HG03196 (cell line): ENCODE data around the gene PPRC1.

Source experiments
- ATAC-seq: cut with Tn5 transposase; IDR thresholded peaks from one replicate; pipeline ENCODE4 v1.9.1; 2021; ENCODE audit not compliant: unreplicated experiment

PPRC1 gene, protein sequence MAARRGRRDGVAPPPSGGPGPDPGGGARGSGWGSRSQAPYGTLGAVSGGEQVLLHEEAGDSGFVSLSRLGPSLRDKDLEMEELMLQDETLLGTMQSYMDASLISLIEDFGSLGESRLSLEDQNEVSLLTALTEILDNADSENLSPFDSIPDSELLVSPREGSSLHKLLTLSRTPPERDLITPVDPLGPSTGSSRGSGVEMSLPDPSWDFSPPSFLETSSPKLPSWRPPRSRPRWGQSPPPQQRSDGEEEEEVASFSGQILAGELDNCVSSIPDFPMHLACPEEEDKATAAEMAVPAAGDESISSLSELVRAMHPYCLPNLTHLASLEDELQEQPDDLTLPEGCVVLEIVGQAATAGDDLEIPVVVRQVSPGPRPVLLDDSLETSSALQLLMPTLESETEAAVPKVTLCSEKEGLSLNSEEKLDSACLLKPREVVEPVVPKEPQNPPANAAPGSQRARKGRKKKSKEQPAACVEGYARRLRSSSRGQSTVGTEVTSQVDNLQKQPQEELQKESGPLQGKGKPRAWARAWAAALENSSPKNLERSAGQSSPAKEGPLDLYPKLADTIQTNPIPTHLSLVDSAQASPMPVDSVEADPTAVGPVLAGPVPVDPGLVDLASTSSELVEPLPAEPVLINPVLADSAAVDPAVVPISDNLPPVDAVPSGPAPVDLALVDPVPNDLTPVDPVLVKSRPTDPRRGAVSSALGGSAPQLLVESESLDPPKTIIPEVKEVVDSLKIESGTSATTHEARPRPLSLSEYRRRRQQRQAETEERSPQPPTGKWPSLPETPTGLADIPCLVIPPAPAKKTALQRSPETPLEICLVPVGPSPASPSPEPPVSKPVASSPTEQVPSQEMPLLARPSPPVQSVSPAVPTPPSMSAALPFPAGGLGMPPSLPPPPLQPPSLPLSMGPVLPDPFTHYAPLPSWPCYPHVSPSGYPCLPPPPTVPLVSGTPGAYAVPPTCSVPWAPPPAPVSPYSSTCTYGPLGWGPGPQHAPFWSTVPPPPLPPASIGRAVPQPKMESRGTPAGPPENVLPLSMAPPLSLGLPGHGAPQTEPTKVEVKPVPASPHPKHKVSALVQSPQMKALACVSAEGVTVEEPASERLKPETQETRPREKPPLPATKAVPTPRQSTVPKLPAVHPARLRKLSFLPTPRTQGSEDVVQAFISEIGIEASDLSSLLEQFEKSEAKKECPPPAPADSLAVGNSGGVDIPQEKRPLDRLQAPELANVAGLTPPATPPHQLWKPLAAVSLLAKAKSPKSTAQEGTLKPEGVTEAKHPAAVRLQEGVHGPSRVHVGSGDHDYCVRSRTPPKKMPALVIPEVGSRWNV (N-terminal part only)

DNA sequence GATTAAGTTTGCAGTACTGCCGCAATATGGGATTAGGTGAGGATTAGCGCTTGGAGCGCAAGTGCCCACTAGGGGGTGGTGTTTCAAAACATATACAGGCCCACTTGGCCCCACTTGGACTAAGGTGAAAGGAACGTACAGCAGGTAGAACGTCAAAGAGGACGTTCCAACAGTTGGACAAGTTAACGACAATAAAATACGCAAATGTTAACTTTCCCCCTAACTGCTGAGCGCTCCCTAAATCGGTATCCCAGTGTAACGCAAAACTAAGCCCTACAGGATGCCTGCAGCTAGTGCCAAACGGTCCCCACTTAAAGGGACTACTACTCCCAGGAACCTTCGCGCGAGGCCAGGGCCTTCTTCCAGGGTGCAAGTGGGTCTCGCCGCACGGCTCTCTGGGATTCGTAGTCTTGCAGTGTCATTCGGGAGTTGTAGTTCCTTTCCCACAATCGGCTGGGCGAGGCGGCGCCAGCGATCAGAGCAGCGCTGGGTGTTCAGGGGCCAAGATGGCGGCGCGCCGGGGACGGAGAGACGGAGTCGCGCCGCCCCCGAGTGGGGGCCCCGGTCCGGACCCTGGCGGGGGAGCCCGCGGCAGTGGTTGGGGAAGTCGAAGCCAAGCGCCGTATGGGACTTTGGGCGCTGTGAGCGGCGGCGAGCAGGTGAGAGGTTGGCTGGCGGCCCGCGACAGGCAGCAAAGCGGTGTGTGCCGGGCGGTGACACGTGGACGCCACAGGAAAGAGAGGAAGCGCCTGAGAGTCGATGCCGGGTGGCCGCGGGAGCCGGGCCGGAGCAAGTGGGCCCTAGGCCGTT, at the start of gene PPRC1:
Gene PPRC1 (plus strand): TSS at position 478 of the 810 bp plus-strand sequence. CDS start 29 bp downstream, at position 507.
- ATAC-seq = peak; percentile 91

DNA sequence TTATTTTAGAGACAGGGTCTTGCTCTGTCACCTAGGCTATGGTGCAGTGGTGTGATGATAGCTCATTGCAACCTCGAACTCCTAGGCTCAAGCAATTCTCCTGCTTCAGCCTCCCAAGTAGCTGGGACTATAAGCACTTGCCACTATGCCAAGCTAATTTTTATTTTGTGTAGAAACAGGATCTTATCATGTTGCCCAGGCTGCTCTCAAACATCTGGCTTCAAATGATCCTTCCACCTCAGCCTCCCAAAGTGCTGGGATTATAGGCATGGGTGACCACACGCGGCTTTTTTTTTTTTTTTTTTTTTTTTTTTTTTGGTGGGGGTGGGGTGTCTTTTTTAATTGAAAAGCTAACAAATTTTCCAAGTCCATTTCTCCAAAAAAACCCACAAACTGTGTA, 49.3 kb upstream of the PPRC1 start:
- no peak for ATAC-seq

DNA sequence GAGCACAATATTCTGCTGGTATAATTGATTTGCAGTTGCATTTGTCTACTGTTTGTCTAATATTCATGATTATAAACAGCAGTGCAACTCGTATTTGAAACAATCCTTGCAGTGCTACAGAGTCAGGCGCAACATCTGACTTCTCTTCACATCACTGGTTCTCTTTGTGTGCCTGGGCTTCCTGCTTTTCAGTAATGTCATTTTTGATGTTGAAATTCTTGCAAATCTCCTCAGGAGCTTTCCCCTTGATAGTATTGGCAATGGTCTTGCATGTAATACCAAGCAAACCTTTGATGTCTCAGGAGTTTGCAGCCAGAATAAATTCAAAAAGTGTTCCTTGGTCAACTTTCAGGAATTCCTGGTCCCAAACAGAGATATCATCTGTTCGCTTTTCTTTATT, 47.5 kb upstream of the PPRC1 start:
- no peak for ATAC-seq

DNA sequence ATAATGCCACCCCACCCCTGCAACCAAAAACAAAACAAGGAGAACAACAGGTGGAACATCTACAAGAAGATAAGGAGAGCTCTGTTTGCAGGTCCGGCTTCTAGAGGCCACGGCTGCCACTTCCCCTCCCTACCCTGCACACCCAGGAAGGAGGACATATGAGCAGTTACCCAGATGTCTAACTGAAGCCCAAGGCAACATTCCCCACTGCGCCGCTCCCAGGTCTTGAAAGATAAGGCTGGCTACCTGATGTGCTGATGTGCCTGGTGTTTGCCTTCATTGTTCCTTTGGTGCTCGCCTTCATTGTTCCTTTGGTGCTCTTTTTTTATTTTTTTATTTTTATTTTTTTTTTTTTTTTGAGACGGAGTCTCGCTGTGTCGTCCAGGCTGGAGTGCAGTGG, 46.6 kb upstream of the PPRC1 start:
- ATAC-seq = no peak

DNA sequence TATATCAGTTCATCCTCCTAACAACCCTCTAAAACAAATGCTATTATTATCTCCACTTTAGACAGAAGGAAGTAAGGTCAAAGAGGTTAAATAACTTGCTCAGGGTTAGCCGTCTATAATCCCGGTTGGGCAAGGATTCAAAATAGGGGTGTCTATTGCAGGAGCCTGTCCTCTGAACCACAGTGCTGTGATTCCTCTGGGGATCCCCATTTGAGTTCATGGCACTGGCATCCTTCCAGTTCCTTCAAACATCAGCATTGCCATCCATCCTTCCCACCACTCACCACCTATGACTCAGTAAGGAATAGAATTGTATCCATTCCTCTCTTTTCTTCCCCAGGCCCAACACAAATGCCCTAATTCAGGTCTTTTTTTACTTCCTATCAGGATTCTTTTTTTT, 42.1 kb upstream of the PPRC1 start:
- ATAC-seq = no peak

DNA sequence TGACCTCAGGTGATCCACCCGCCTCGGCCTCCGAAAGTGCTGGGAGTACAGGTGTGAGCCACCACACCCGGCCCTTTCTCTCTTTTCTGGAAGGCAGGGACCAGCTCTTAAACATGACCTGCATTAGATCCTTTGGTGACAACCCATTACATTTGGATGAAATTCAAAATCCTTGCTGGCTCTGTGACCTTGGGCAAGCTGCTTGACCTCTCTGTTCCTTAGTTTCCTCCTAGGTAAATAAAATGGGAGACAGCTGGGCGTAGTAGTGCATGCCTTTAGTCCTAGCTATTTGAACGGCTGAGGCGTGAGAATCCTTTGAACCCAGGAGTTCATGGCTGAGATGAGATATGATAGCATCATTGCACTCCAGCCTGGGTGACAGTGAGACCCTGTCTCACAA, 36.4 kb upstream of the PPRC1 start:
- no peak for ATAC-seq

DNA sequence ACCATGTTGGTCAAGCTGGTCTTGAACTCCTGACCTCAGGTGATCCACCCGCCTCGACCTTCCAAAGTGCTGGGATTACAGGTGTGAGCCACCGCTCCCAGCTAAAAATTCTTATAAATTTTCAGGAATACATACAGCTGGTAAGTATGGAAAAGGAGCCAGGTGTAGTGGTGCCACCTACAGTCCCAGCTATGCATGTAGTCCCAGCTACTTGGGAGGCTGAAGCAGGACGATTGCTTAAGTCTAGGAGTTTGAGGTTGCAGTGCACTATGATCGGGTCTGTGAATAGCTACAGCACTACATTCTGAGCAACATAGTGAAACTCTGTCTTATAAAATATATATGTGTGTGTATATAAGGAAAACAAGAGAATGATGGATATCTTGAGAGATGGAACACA, 31.7 kb upstream of the PPRC1 start:
- ATAC-seq = no peak

DNA sequence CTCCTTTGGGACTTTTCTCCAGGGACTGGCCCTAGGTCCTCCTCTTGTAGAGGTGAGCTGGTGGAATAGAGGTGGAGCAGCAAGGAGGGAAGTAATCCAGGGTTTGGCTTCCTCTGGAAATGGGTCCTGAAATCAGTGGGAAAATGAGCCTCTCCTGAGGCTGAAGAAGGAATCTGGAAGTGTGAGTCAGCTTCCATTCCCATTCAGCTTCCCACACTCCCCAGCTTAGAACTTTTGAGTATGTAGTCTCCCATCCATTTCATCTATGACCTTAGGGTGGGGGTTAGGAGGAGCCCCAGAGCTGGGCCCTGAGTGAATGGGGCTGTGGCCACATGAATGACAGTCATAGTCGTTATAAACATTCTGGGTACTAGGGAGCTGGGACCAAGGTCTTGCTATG, 30.4 kb upstream of the PPRC1 start:
- ATAC-seq = no peak

DNA sequence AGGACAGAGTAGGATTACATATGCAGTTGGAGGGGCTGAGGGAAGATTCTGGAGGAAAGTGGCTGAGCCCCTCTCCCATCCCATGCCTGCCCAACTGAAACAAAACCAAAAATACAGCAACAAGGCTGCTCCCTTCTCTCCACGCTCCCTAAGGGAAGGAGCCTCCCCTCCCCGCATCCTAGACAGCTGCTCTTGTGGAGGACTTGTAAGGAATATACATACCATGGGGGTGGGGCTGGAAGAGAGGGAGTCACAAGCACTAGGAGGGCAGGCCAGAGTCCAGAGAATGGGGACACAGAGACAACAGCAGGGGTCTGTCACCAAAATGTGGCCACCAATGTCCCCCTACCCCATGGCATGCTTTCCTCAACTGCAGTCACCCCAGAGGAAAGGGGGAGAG, 25.8 kb upstream of the PPRC1 start:
- no peak for ATAC-seq

DNA sequence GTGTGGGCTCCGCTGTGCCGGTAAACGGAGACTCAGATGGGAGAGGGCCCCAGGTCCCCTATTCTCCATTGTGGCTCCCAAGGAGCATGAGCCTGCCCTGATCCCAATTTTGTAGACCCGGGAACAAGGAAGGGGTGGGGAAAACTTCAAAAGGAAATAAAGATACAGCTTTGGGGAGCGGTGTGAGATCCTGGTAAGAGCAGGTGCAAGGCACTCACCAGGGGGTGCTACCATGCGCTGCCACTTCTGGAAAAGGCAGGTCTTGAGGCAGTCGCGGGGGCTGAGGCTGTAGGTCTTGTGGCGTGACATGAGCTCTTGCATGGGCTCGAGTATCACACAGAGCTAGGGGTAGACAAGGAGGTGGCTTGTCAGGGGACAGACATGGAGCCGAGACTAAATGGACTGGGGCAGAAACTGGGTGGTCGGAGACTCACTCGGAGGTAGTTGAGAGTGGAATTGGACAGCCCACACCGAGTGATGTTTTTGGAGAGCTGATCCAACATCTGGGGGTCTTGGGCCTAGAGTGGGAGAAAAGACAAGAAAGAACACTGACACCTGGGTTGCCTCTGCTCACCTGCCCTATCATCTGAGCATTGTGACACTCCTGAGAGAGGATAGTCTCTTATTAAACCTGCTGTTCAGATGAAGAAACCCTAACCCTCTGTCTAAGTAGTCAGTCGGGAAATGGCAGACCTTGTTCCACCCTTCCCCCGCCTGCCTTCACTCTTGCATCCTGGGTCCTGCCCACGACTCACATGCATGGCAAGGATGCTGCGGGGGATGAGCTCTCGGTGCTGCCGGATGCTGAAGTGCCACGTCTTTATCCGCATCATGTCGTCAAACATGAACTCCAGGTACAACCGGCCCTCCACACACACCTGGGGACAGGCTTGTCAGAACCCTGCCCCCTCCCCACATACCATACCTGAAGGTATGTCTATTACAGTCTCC, 23.4 kb upstream of the PPRC1 start:
- ATAC-seq = no peak

DNA sequence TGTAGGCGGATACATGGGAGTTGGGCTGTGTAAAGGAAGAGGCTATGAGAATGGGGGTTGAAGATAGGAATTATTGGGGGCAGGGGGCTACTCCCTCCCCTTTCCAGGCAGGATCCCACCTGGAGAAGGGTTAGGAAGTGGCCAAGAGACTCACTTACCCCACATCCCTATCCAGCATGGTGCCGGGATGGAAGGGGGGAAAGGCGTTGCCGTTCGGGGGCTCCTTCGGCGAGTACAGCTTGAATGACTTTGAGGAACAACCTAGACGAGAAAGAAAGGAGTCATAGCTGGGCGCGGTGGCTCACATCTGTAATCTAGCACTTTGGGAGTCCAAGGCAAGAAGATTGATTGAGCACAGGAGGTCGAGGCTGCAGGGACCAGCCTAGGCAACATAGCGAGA, 21.6 kb upstream of the PPRC1 start:
- no peak for ATAC-seq

DNA sequence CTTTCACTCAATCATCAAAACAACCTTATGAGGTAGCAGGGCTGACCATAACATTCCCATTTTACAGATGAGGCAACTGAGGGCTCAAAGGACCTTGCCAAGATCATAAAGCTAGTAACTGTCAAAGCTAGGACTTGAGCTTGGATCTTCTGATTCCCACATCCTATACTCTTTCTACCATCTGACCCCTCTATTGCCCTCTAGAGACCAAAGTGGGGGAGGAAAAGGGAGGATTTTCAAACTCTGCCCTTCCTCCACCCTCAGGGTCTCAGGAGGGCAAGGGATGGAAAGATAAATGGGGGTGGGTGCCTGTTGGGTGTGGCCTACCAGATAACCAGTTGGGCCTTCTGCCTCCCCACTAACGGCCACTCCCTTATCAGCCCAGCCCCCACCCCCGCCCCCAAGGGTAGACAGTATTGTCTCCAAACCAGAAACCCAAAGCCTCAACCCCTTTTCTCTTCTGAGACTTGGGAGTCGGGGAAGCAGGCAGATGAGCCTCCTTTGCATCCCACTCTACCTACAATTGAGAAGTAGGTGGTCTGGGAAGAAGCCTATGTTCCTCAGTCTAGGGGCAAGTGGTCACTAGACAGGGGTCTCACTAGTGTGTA, 20.5 kb upstream of the PPRC1 start:
- ATAC-seq = no peak

DNA sequence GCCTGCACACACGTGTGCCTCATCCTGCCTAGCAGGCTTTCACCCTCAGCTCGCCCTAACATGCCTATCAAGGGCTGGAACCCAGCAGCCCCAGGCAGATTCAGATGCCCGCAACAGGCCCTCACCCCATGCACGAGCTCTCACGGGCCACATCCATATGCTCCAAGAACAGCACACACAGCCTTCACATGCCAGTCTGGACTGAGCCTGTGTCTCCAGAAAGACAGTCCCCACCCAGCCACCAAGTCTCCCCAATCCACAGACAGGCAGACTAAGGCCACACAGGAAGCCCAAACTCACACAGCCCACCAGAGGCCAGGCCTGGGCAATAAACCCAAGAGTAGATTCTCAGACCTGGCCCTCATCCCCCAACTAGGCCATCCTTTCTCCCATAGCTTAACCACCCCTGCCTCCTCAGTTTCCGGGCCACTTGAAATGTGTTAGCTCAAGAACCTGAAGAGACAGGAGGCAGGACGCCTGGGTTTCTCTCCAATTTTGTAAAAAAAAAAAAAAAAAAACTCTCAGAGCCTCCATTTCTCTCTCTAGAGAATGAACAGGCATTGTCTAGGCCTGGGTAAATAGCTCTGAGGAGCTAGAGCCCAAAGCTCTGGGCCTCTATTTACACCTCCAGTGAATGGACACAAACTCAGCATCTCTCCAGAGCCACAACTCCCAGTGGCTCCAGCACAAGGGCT, 19.4 kb upstream of the PPRC1 start:
- ATAC-seq = no peak

DNA sequence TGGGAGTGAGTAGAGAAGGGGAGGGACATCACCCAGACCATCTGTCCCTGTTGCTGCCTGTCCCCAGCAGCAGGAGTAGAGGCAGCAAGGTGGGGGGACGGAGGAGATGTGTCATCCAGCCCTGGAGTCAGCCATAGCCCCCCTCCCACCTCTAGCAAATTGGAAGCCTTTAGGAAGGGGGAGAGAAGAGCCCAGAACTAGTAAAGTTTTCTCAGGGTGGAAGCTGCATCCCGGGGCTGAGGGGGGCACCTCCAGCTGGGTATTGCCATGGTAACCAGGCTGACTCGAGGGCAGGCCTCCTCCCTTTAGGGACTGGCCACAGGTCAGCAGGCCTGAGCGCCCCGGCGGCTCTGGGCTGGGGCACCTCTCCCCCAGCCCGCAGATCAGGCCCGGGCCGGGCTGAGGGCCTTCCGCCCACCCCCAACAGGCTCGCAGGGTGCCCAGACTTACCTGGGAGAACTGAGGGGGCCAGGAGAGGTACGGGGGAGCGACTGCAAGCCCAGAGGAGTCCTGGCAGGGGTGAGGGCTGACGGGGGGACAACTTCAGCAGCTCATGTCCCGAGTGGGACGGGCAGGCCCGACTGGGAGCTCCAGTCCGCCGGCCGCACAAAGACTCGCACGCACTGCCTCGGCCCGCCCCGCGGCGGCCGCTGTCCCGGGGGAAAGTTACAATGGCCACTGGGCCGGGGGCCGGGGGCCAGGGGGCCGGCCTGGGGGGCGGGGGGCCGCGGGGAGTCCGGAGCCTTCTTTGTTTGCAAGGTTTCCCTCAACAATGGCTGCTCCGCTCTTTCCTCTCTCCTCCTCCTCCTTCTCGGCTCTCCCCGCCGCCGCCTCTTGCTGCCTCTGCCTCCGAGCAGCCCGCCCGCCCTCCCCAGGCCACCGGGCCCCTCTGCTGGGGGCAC, 18.6 kb upstream of the PPRC1 start:
- peak; percentile 12 for ATAC-seq

DNA sequence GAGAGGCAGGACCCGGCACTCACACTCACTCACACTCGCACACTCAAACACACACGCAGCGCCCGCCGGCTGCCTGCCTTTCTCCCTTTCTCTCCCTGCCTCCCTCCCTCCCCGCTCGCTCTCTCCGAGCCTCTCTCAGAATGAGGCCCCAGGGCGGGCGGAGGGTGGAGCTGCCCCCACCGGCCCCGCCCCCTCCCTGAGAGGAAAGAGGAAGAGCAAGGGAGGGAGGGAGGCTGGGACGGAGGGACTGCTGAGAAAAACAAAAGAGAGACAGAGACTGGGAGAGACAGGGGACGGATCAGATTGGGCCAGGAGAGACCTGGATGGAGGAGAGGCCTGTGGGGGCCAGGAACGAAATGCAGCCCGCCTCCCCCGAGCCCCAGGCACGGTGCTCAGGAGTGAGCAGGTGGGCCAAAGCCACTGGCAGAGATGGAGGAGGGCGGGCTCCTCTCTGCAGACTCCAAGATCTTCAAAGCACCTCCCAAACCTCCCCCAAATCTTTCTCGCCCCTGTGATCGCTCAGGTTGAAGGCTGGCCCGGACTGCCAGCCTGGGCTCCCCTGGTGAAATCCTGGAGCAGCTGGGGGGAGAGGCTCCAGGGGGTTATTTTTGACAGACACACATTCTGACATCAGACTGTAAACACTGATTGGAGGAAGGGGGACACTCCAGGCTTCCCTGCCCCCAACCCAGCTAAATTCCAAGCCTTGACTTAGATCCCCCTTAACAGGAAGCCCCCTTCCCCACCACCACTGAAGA, 17.8 kb upstream of the PPRC1 start:
- peak; percentile 38 for ATAC-seq

DNA sequence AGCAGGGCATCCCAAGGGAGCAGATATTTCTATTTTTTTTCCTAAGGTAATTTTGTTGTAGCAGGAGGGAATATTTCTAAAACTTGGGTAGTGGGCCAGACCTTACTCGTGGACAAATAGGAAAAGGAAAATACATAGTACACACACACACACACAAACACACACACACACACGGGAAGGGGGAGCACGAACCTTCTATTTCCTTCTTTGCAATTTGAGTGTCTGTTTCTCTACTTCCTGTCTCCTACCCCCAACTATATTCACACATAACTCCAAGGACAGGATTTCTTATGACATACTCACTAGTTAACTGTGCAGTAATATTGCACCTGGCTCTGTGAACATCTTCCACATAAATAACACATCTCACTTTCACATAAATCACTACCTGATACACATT, 17.1 kb upstream of the PPRC1 start:
- no peak for ATAC-seq

DNA sequence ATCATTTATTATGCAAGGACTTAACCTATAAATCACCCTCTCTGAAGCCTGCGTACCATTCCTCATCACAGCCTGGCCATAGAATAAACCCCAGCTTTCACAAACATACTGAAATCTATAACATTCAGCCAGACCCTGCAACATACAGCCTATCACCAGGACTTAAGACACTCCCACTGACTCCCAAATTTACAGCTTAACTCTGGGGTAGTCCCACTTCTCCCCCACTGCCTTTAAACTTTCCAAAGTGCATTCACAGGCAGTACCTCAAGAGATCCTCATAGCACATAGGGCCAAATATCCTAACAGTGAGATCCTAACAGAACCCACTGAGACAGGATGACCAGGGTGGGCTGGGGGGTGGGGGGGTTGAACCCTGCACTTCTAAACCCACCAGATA, 16.2 kb upstream of the PPRC1 start:
- ATAC-seq = no peak
